Cortex of kidney (tissue), 1 donor: Measurements from ENCODE around the gene SPATA7.

ENCODE experiments used
- DNase-seq: peaks from one replicate; lab custom pipeline; 2025; lab: John Stamatoyannopoulos, UW

The SPATA7 gene

GRCh38 chr14:88417594-88417993 lies 32.1 kb downstream of the SPATA7 start:
- DNase-seq, result no peak

DNA sequence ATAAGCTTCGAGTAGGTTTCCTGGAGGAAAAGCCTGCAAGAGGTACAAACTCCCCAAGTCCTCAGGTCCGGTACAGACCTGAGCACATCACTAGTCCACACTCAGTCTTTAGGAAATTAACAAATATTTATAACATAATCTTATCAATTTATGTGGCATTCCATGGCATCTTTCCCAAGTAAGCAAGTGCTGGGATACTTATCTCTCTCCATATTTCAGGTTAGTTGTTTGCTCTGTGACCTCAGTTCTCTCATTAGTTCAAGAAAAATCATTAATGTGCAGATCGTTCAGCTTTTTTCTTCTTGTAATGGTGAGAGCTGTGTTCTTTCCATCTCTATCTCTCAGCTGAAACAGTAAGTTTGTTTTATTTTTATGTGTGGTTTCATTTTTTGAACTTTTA lies 34.7 kb downstream of the SPATA7 start:
- no peak for DNase-seq

- DNase-seq, result no peak
Observed at GRCh38 chr14:88421286-88421685, 35.8 kb downstream of the SPATA7 start.

DNA sequence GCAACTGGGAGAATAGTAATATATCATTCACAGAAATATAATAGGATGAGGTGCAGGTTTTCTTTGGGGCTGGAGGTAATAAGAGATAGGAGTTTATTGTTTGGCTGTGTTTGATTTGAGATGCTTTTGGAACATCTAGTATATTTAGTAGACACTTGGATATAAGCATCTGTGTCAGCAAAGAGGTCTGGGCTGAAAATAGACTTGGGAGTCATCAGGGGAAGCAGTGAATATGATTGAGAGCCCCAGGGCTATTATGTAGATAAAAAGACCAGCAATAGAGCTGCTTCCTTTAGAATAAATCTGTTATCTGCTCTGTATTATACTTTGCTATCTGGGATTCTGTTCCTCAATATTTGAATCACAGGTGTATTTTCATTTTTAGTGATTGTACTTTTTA lies 36.6 kb downstream of the SPATA7 start:
- no peak for DNase-seq

DNA sequence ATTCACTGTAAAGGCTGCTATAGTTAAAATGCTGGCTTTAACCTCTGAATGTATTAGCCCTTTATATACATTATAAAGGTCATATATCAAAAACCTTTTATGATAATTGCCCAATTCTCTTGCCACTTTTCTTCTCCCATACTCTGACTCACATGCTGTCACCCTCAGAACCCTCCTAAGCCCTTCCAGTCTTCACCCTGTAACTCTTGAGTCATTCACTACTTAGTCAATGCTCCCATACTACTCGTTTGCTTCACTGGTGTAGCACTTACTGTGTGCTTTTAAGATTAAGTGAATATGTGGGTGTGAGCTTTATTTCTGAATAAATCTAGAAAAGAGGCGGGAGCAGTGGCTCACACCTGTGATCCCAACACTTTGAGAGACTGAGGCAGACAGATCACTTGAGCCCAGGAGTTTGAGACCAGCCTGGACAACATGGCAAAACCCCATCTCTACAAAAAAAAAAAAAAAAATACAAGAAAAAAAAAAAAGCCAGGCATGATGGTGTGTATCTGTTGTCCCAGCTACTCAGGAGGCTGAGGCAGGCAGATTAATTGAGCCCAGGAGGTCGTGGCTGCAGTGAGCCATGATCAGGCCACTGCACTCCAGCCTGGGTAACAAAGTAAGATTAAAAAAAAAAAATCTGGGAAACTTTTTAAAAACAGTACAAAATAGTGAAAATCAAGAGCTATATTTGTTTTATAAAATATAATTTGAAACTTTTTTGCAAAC lies 37.6 kb downstream of the SPATA7 start:
- DNase-seq, result no peak

GRCh38 chr14:88424573-88424972 lies 39.1 kb downstream of the SPATA7 start:
- no peak for DNase-seq

DNA sequence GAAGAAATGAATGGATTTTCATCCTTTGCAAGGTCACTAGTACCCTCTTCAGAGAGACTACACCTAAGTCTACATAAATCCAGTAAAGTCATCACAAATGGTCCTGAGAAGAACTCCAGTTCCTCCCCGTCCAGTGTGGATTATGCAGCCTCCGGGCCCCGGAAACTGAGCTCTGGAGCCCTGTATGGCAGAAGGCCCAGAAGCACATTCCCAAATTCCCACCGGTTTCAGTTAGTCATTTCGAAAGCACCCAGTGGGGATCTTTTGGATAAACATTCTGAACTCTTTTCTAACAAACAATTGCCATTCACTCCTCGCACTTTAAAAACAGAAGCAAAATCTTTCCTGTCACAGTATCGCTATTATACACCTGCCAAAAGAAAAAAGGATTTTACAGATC lies 40.8 kb downstream of the SPATA7 start:
- no peak for DNase-seq

DNA sequence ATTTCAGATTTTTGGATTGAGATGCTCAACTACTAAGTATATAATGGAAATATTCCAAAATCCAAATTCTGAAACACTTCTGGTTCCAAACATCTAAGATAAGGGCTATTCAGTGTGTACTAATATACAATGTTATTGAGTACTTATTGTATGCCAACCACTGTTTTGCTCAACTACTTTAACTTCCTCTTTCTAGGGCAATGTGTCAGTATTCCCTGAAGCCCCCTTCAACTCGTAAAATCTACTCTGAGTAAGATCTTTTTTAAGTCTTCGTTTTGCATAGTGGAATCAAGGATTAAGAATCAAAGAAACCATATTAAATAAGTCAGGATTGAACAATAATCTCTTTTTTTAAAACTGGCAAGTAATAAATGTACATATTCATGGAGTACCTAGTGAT lies 45.5 kb downstream of the SPATA7 start:
- DNase-seq, result no peak

DNA sequence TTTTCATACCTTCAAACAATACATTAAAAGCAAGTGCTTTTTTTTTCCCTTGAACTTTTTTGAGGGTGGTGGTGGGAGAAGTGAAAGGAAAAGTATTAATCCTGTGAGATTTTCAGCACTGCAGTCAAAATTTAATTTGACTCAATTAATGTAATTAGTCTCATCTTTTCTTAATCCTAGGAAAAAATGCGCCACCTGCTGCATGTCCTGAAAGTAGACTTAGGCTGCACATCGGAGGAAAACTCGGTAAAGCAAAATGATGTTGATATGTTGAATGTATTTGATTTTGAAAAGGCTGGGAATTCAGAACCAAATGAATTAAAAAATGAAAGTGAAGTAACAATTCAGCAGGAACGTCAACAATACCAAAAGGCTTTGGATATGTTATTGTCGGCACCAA lies 52.2 kb downstream of the SPATA7 start:
- DNase-seq, result no peak

GRCh38 chr14:88439088-88439487 lies 53.6 kb downstream of the SPATA7 start:
- no peak for DNase-seq

- no peak for DNase-seq
Observed at GRCh38 chr14:88452231-88452630, 66.8 kb downstream of the SPATA7 start.

DNA sequence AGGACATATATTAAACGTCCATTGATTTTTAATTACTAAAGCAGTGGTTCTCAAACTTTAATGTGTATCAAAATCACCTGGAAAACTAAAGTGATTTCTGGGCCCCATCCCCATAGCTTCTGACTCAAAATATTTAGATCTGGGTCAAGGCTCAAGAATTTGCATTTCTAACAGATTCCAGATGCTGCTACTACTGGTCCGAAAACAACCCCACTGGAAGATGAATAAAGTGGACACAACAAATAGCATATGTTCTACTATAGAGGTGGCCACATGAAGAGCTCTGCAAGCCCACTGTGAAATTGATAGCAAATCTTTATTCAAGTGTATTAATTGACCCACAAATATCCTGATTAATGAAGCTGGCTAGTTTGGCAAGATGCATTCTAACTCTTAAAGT lies 69.4 kb downstream of the SPATA7 start:
- DNase-seq, result no peak

DNA sequence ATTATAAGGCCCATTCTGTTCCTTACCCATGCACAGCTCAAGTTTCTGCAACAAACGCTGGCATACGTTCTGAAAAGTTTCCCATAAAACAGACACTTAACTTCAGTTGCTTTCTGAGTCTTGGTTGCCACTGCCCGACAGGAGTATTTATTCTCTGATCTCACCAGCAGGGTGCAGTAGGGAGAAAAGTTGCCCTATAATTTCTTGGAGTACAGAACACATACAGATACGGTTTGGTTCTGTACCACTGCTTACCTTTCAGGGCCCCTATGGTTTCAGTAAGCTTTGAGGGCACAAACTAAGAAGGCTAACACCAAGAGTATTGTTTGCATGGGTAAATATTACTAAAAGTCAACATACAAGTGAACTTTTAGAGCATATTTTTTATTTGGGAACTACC lies 77.9 kb downstream of the SPATA7 start:
- no peak for DNase-seq

DNA sequence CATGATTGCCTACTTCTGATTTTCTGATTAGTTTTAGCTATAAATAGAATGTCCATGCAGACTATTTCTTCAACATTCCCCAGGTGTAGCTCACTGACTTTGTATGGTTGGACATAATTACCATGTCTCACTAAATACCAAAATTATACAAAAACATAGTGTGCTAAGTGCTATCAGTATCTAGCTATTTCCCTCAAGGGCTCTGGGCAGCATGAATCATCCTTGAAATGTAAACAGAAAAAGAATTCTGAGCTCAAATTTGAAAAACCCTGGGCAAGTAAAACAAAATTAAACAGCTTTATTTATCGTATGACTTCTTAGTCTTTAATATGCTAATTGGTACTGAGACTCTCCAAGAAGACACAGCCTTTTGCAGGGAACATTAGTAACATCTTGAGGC lies 82.9 kb downstream of the SPATA7 start:
- DNase-seq, result no peak

DNA sequence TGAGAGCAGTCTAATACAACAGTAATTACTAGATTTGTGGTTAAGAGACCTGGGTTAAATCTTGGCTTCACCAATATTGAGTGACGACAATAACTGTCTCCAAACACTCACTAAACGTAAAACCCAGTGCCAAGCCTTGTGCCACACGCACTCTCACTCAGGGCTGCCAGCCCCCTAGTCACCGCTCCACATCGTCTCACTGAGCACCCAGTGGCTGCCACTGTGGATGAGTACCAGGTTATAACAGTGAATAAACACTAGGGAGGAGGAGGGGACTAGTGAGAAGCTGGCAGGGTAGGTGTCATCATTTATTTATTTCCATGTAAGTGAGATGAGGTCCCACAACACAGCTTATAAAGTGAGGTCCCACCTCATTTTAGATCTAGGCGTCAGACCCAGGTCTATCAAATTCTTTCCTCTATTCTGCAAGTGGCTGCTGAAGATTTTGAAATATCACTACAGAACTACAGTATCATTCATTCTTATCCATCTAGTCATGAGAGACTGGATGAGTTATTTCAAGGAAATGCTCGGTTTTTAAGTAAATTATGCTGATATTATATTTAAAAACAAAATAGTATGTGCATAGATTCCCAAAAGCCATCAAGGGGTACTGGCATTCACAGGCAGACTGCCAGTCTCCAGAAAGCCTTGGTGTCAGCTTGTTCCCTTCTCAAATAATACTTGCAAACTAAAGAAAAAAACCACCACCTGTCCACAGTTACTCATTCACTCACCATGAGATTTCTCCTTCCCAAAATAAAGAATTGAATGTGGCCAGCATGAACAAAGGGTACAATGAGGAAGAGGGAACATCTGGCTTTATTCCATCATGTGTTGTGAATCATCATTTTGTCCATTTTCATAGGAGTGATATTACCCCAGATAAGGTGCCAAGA lies 85.3 kb downstream of the SPATA7 start:
- no peak for DNase-seq

GRCh38 chr14:88473791-88474190 lies 88.3 kb downstream of the SPATA7 start:
- no peak for DNase-seq

DNA sequence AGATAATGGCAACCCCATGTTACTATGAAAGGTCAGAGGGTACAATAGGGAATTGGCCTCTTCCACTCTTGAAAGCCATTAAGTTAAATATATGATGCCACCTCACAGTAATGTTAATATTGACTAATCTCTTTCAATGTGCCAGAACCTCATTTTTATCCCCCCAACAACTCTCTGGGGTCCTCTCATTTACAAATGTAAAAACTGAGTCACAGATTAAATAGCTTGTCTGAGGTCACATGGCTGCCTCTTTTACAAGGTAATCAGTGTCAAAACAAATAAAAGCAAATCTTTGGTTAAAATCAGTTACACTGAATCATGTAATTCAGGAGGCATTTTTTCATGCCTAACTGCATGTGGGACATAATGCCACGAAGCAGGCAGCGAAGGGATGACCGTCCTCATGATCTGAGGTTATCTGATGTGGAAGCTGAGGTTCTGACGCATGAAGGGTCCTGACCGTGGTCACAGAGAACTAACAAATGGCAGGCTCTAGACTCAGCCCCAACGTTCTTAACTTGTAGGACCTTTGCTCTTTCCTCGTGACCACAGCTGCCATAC lies 90.8 kb downstream of the SPATA7 start:
- no peak for DNase-seq

DNA sequence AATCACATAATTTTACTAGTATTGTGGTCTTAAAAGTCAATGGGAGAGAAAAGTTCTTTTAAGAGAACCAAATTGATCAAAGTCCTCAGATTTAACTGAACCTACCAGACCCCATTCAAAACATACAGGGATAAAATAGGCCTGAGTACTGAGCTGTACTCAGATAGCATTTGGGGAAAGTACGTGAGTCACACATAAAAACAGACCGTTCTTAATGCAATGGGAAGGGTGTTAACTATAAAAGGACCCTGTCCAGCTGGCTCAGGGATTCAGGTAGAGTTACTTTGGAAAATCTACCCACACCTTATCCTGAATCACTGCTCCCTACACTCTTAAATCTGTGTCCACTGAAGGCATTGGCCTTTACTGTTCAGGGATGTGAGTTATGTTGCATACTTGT lies 91.4 kb downstream of the SPATA7 start:
- no peak for DNase-seq

DNA sequence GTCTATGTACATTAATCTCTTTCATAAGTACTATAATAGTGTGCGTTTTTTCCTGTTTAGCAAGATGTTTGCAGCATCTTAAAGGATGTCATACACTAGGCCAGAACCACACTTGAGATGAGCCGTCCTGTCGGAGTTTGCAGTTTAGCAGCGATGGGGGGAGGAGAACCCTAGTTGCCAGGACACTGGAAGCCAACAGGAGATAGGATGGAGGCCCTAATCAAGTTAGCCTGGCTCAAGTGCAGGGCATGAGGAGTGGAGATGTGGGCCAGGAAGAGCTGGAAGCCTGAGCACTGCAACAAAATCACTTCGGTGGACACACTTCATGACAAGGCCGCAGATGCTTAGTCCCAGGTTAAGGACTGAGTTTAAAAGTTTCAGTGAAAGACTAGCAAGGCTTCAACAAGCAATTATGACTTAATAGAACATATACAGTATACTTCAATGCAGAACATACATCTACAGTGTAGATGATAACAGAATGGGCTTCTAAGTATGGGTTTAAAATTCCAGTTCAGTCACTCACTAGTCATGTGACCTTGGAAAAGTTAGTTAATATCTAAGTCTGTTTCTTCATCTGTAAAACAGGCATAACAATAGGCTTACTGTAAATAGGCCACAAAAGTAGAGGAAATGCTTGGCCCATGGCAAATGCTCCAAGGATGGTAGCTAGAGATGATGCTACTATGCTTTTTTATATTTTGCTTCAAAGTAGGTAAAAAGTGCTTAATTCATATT lies 92.2 kb downstream of the SPATA7 start:
- DNase-seq, result no peak

- no peak for DNase-seq
Observed at GRCh38 chr14:88478931-88479330, 93.5 kb downstream of the SPATA7 start.

DNA sequence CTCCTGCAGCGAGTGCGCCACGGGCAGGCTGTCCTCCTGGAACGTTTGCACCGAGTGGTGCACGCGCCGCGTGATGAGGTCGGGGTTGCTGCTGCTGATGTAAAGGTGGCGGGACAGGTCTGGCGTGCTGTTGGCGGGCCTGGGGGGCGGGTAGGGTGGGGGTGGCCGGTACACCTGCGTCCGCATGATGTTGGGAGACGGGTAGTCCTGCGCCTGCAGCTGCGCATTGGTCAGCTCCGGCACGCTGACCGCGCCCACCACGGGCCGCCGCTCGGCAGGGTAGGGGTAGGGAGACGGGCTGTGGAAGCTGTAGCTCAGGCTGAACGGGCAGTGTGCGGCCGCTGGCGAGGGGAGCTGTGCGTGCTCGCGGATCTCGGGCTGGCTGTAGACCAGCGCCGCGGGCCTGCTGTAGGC lies 94.1 kb downstream of the SPATA7 start:
- no peak for DNase-seq

- DNase-seq, result no peak
Observed at GRCh38 chr14:88481059-88481458, 95.6 kb downstream of the SPATA7 start.
